A673 (cell line): ENCODE measurements around the gene CDON. TPM values are rescaled to one million over a fixed set of nuclear protein-coding genes. Genes with fewer than 3 reads are reported as not detected.

Experiments
- BruUV-seq: library from RNA; stranded (reverse); fragments of 400-500 nt; replicated peaks from 2 replicates; lab custom pipeline; 2021; lab: Mats Ljungman, UMichigan
- CTCF ChIA-PET: fragments of 300-600 bp; sonication (Branson Sonifier 250); formaldehyde crosslinking; loops from one replicate; lab custom pipeline; 2022; ENCODE audit warnings: antibody characterized with exemption; lab: Charles Lee
- POLR2A ChIA-PET: fragments of 300-600 bp; sonication (Branson Sonifier 250); formaldehyde crosslinking; loops from one replicate; lab custom pipeline; 2022; ENCODE audit warnings: antibody characterized with exemption; ENCODE audit not compliant: low non-redundant PET; lab: Charles Lee
- DNase-seq: peaks from one replicate; pipeline ENCODE4 v3.0.0-alpha.2; 2015; ENCODE audit warnings: low spot score
- H3K27ac ChIP-seq: fragments of 200-600 bp; sonication (generic); 2 replicates; pipeline ENCODE4 v1.5.1; 2016; ENCODE audit warnings: mixed run types, low read depth, mild to moderate bottlenecking, mixed read lengths, antibody characterized with exemption, low read length; ENCODE audit not compliant: poor library complexity, severe bottlenecking
- H3K27me3 ChIP-seq: fragments of 200-600 bp; sonication (generic); replicated peaks from 2 replicates; pipeline ENCODE4 v1.6.1; 2017; ENCODE audit warnings: mixed run types, low read depth, mild to moderate bottlenecking, mixed read lengths, antibody characterized with exemption, low read length; ENCODE audit not compliant: insufficient read depth, poor library complexity
- H3K36me3 ChIP-seq: fragments of 200-600 bp; sonication (generic); 2 replicates; pipeline ENCODE4 v1.6.1; 2016; ENCODE audit warnings: mixed run types, mild to moderate bottlenecking, mixed read lengths, antibody characterized with exemption, low read length; ENCODE audit not compliant: insufficient read depth, poor library complexity, severe bottlenecking
- H3K4me1 ChIP-seq: fragments of 200-600 bp; sonication (generic); 2 replicates; pipeline ENCODE4 v1.6.1; 2017; ENCODE audit warnings: mixed run types, mild to moderate bottlenecking, mixed read lengths, antibody characterized with exemption, low read length; ENCODE audit not compliant: insufficient read depth, poor library complexity, severe bottlenecking
- H3K4me3 ChIP-seq: fragments of 200-600 bp; sonication (generic); 2 replicates; pipeline ENCODE4 v1.5.1; 2016; ENCODE audit warnings: low read depth, mixed run types, mild to moderate bottlenecking, mixed read lengths, low read length; ENCODE audit not compliant: poor library complexity, severe bottlenecking
- H3K9me3 ChIP-seq: fragments of 200-600 bp; sonication (generic); 2 replicates; pipeline ENCODE4 v1.6.1; 2016; ENCODE audit warnings: mixed run types, low read depth, mild to moderate bottlenecking, mixed read lengths, antibody characterized with exemption, low read length; ENCODE audit not compliant: poor library complexity, severe bottlenecking
- CTCF ChIP-seq: fragments of 300-800, 200-600 bp; sonication (generic); conservative IDR thresholded peaks from 2 replicates; pipeline ENCODE4 v1.5.1; 2017; ENCODE audit warnings: low read depth, mild to moderate bottlenecking, antibody characterized with exemption, low read length, moderate library complexity, mixed read lengths
- EZH2 ChIP-seq: fragments of 200-600 bp; sonication (generic); IDR thresholded peaks from 2 replicates; pipeline ENCODE4 v1.6.1; 2017; ENCODE audit warnings: borderline replicate concordance, low read depth, mild to moderate bottlenecking, mixed read lengths, antibody characterized with exemption, low read length; ENCODE audit not compliant: poor library complexity, severe bottlenecking
- intact Hi-C: fragments of 100-400 bp; cut with micrococcal nuclease; formaldehyde crosslinking; loops from one replicate; pipeline ENCODE4 v1.10.0; 2022; ENCODE audit not compliant: unreplicated experiment
- total RNA-seq: library from RNA; stranded (reverse); gene quantifications from 2 replicates; pipeline ENCODE4 v1.2.3, GENCODE V29; 2021

Gene CDON
- total RNA-seq, 1 experiment from 2014 or later = 25.3 TPM

- intact Hi-C loops = no loop called here
- Histone ChIP-seq H3K27me3 (no peaks in the 10 kb centered on the region), H3K4me3 (no peak overlapping the region), H3K9me3 (no peaks in the 10 kb centered on the region), H3K4me1 (peaks cover 19% of the 10 kb centered on the region), H3K27ac (no peak overlapping the region), H3K36me3 (no peaks in the 10 kb centered on the region)
- POLR2A ChIA-PET = no interaction called here
- TF ChIP-seq CTCF = no peak
- no peak for TF ChIP-seq EZH2
- CTCF ChIA-PET = no interaction called here
- BruUV-seq = no TSS peak
- DNase-seq = peak; percentile 72
Measured at GRCh38 chr11:126102436-126102981, 39.8 kb upstream of the CDON start.

GRCh38 chr11:126101930-126102283 is 39.2 kb upstream of the CDON start:
- no peak overlapping the region for H3K27ac ChIP-seq
- CTCF ChIA-PET = no interaction called here
- BruUV-seq = no TSS peak
- H3K4me3 ChIP-seq = no peak overlapping the region
- DNase-seq = no peak
- POLR2A ChIA-PET = interaction anchor here (0.6 kb wide), 1 partner anchor 27 kb away, joined by 4 read pairs; no protein-coding TSS in a partner anchor
- H3K9me3 ChIP-seq = no peaks in the 10 kb centered on the region
- no peaks in the 10 kb centered on the region for H3K27me3 ChIP-seq
- H3K36me3 ChIP-seq = no peaks in the 10 kb centered on the region
- peaks cover 19% of the 10 kb centered on the region for H3K4me1 ChIP-seq
- intact Hi-C loops = no loop called here
- TF ChIP-seq EZH2 (no peak), CTCF (no peak)

GRCh38 chr11:126101251-126101929 is 38.7 kb upstream of the CDON start:
- CTCF ChIA-PET = no interaction called here
- Histone ChIP-seq H3K36me3 (no peaks in the 10 kb centered on the region), H3K27me3 (no peaks in the 10 kb centered on the region), H3K4me1 (peaks cover 19% of the 10 kb centered on the region), H3K9me3 (no peaks in the 10 kb centered on the region), H3K4me3 (no peak overlapping the region), H3K27ac (no peak overlapping the region)
- intact Hi-C loops = no loop called here
- BruUV-seq = no TSS peak
- DNase-seq = no peak
- TF ChIP-seq CTCF (no peak), EZH2 (no peak)
- POLR2A ChIA-PET = interaction anchor here (0.6 kb wide), 1 partner anchor 28 kb away, joined by 4 read pairs; no protein-coding TSS in a partner anchor
